Mononuclear cell (primary cell): ENCODE results near the gene MBD2. TPM values are rescaled to one million over a fixed set of nuclear protein-coding genes. Genes with fewer than 3 reads are reported as not detected.

Experiments used
- H3K27me3 ChIP-seq: 2 replicates; pipeline ENCODE4 v1.6.0; 2011; ENCODE audit warnings: low read length, control low read depth; ENCODE audit not compliant: insufficient read depth
- H3K4me1 ChIP-seq: 2 replicates; pipeline ENCODE4 v1.5.1; 2011; ENCODE audit warnings: mild to moderate bottlenecking, low read length, control low read depth; ENCODE audit not compliant: insufficient read depth
- H3K4me3 ChIP-seq: 2 replicates; pipeline ENCODE4 v1.5.1; 2011; ENCODE audit warnings: mild to moderate bottlenecking, low read length, moderate library complexity
- H3K9me3 ChIP-seq: 2 replicates; pipeline ENCODE4 v1.5.1; 2011; ENCODE audit warnings: low read depth, mild to moderate bottlenecking, control low read depth, low read length
- total RNA-seq: library from RNA; depleted of rRNA; stranded (reverse); fragments of >200 nt; gene quantifications from one replicate; pipeline ENCODE4 v1.2.3, GENCODE V29; 2012

The MBD2 gene
- total RNA-seq, 1 donor, result 51.3 TPM

- Histone ChIP-seq H3K27me3 (no peaks in the 10 kb centered on the region), H3K4me3 (no peak overlapping the region), H3K4me1 (no peaks in the 10 kb centered on the region), H3K9me3 (no peaks in the 10 kb centered on the region)
Observed at GRCh38 chr18:54157646-54158385, 66.7 kb downstream of the MBD2 start.

DNA sequence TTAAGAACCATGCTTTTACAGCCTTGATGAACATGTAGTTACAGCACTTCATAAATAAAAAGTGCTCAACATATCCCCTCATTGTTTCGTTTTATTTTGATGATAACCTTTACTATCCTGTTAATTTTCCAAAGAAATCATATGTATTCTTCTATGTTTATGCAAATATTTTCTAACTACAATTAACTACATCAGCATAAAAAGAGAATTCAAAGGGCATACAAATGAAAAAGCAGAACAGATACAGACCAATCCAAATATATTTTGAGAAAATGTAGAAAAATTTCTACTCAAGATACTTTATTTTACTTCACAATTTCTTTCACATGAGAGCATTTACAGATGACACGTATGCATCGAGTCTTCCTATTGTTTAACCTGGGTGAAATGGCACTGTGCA, 69.1 kb downstream of the MBD2 start:
- H3K4me1 ChIP-seq, result no peaks in the 10 kb centered on the region
- H3K27me3 ChIP-seq, result no peaks in the 10 kb centered on the region
- no peaks in the 10 kb centered on the region for H3K9me3 ChIP-seq
- no peak overlapping the region for H3K4me3 ChIP-seq

DNA sequence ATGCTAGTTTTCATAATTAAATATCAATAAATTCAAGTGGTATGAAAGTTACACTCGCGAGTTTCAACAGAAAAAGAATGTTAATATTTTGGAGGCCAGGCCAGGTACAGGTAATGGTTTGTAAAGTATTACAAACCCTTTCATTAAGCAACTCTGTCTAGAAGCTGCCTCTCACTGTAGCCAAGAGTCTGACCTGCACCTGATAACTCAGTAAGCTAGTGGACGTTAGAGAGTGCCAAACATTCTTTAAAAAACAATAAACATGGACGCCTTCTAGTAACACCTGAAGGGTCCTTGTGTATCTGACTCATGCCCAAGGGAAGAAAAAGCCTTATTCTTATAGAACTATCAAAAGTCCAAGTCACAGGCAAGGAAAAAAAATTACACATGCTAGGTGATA, 70.2 kb downstream of the MBD2 start:
- Histone ChIP-seq H3K27me3 (no peaks in the 10 kb centered on the region), H3K9me3 (no peaks in the 10 kb centered on the region), H3K4me3 (no peak overlapping the region), H3K4me1 (no peaks in the 10 kb centered on the region)

- no peaks in the 10 kb centered on the region for H3K9me3 ChIP-seq
- H3K4me1 ChIP-seq, result no peaks in the 10 kb centered on the region
- no peaks in the 10 kb centered on the region for H3K27me3 ChIP-seq
- no peak overlapping the region for H3K4me3 ChIP-seq
Observed at GRCh38 chr18:54151376-54151775, 73.1 kb downstream of the MBD2 start.

- no peaks in the 10 kb centered on the region for H3K27me3 ChIP-seq
- H3K4me3 ChIP-seq, result no peak overlapping the region
- no peaks in the 10 kb centered on the region for H3K4me1 ChIP-seq
- no peaks in the 10 kb centered on the region for H3K9me3 ChIP-seq
Observed at GRCh38 chr18:54150226-54150625, 74.2 kb downstream of the MBD2 start.

DNA sequence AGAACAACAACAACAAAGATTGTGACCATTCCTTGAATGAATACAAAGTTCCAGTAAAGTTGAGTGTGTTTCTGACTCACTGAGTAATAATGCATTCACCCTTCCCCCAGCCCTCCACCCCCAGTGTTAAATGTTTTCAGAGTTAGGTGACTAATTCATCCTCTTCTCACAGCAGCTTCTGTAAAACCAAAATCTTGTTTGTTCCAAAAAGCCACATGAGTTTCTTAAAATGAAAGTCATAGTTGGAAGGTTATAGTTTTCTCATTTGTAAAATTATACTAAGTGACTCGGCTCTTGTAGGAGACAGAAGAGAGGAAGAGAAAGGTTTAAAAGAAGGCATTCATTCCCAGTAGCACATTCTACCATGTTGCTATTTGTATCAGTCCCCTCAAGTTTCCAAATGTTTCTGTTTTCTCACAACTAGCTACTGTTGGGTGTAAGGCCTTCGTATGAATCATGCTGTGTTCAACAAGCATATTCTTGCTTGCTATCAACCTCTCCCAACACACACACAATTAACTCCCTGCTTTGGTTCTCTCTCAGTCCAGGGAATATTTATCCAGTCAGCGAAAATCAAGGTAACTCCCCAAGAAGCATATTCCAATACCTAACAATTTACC, 75.3 kb downstream of the MBD2 start:
- H3K4me3 ChIP-seq, result no peak overlapping the region
- H3K4me1 ChIP-seq, result no peaks in the 10 kb centered on the region
- no peaks in the 10 kb centered on the region for H3K9me3 ChIP-seq
- no peaks in the 10 kb centered on the region for H3K27me3 ChIP-seq

DNA sequence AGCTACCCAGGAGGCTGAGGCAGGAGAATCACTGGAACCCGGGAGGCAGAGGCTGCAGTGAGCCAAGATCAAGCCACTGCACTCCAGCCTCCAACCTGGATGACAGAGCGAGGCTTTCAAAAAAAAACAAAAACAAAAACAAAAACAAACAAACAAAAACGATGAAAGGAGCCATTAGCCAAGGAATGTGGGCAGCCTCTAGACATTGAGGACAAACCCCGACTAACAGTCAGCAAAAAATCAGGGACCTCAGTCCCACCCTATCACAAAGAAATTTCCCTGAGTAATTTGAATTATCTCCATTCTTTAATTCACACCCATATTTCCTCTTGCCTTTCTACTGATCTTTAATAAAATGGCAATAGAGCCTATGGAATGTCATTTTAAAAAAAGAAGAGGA, 75.8 kb downstream of the MBD2 start:
- Histone ChIP-seq H3K9me3 (peaks cover under 1% of the 10 kb centered on the region), H3K4me3 (no peak overlapping the region), H3K27me3 (no peaks in the 10 kb centered on the region), H3K4me1 (no peaks in the 10 kb centered on the region)

GRCh38 chr18:54148151-54148550, 76.3 kb downstream of the MBD2 start:
- no peaks in the 10 kb centered on the region for H3K4me1 ChIP-seq
- H3K9me3 ChIP-seq, result peaks cover 5% of the 10 kb centered on the region
- H3K4me3 ChIP-seq, result no peak overlapping the region
- H3K27me3 ChIP-seq, result no peaks in the 10 kb centered on the region

DNA sequence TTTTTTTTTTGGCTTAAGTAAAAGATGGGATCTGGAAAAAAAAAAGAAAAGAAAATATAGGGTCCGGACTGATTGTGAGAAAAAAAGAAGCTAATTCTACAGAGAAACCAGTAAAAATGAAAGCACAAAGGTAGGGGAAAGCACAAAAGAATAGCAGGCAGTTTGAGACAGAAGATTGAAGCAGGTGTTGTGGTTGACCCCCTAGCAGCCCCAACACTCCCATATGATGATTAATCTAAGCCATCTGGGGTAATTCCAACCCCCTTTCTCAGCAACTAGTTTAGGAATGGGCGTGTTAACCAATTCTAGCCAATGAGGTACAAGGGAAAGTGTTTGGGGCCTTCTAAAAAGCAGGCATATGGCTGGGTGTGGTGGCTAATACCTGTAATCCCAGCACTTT, 77.0 kb downstream of the MBD2 start:
- Histone ChIP-seq H3K4me3 (no peak overlapping the region), H3K27me3 (no peaks in the 10 kb centered on the region), H3K4me1 (no peaks in the 10 kb centered on the region), H3K9me3 (peaks cover 5% of the 10 kb centered on the region)

GRCh38 chr18:54141041-54141608, 83.3 kb downstream of the MBD2 start:
- Histone ChIP-seq H3K4me3 (no peak overlapping the region), H3K4me1 (no peaks in the 10 kb centered on the region), H3K27me3 (no peaks in the 10 kb centered on the region), H3K9me3 (peaks cover 5% of the 10 kb centered on the region)

DNA sequence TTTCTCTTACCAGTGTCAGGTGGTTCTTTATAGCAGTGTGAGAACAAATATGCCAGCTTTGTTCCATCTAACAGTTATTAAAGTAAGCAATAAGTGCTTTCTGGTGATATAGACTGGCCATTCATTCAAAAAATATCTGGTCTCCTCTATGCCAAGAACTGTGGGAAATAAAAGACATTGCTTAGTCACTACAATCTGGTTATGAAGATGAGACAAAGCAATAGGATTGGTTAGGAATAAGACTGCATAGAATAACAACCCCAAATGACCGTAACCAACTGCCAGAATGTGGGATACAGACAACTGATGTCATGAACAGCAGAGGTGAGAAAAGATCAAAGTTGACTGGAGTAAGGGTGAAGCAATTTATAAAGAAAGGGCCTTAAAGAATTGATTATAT, 83.8 kb downstream of the MBD2 start:
- no peak overlapping the region for H3K4me3 ChIP-seq

GRCh38 chr18:54135216-54135615, 89.3 kb downstream of the MBD2 start:
- H3K9me3 ChIP-seq, result no peaks in the 10 kb centered on the region
- no peaks in the 10 kb centered on the region for H3K4me1 ChIP-seq
- H3K4me3 ChIP-seq, result no peak overlapping the region
- no peaks in the 10 kb centered on the region for H3K27me3 ChIP-seq

More for the DNA sequence above, 83.8 kb downstream of the MBD2 start:
- H3K9me3 ChIP-seq, result peaks cover 5% of the 10 kb centered on the region
- no peaks in the 10 kb centered on the region for H3K4me1 ChIP-seq
- no peaks in the 10 kb centered on the region for H3K27me3 ChIP-seq

- H3K4me1 ChIP-seq, result no peaks in the 10 kb centered on the region
- H3K4me3 ChIP-seq, result no peak overlapping the region
- no peaks in the 10 kb centered on the region for H3K9me3 ChIP-seq
- H3K27me3 ChIP-seq, result no peaks in the 10 kb centered on the region
Observed at GRCh38 chr18:54134053-54134452, 90.4 kb downstream of the MBD2 start.

- Histone ChIP-seq H3K9me3 (no peaks in the 10 kb centered on the region), H3K27me3 (no peaks in the 10 kb centered on the region), H3K4me1 (no peaks in the 10 kb centered on the region), H3K4me3 (no peak overlapping the region)
Observed at GRCh38 chr18:54130631-54131030, 93.8 kb downstream of the MBD2 start.

GRCh38 chr18:54130177-54130576, 94.3 kb downstream of the MBD2 start:
- no peaks in the 10 kb centered on the region for H3K27me3 ChIP-seq
- H3K4me1 ChIP-seq, result no peaks in the 10 kb centered on the region
- no peaks in the 10 kb centered on the region for H3K9me3 ChIP-seq
- no peak overlapping the region for H3K4me3 ChIP-seq
